SKM-1 treated with dmso at 0.1 percent for 144 hours (cell line): ENCODE results near the gene DDIT4.
"Not testable (repeated sequence)": the region's sequence is repeated elsewhere in the genome, so short reads cannot be mapped to it uniquely, and the experiment has no call there.

Experiments used
- DNase-seq: peaks from one replicate; lab custom pipeline; 2025; ENCODE audit not compliant: unreplicated experiment; lab: John Stamatoyannopoulos, UW

DDIT4 gene, protein sequence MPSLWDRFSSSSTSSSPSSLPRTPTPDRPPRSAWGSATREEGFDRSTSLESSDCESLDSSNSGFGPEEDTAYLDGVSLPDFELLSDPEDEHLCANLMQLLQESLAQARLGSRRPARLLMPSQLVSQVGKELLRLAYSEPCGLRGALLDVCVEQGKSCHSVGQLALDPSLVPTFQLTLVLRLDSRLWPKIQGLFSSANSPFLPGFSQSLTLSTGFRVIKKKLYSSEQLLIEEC

DNA sequence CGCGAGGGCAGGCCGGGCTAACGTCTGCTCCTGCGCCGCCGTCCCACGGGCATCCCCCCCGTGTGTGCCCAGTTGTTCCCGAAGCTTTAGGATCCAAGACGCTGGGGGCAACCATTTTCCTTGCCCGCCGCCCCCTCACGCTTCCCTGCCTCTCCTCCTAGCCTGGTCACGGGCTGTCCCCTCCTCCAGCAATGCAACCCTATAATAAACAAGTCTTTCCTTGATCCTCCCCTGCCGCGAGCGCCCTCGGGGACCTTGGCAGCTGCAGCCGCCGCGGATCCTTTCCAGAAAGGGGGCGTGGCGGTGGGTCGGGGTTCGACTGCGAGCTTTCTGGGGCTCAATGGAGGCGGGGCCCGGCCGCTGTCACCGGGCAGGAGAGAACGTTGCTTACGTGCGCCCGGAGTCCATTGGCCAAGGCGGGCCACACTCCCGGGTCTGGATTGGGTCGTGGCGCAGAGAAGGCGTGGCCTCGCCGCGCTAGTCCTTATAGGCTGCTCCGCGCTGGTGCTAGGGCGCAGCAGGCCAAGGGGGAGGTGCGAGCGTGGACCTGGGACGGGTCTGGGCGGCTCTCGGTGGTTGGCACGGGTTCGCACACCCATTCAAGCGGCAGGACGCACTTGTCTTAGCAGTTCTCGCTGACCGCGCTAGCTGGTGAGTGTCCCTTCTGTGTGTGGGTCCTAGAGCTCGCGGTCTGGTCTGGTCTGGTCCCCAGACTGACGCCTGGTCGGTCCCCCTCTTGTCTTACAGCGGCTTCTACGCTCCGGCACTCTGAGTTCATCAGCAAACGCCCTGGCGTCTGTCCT, at the start of gene DDIT4:
TSS of gene DDIT4 (plus strand) at position 515 of the 803 bp plus-strand sequence. CDS start 293 bp downstream, outside the sequence.
- DNase-seq: peak; percentile 97

DNA sequence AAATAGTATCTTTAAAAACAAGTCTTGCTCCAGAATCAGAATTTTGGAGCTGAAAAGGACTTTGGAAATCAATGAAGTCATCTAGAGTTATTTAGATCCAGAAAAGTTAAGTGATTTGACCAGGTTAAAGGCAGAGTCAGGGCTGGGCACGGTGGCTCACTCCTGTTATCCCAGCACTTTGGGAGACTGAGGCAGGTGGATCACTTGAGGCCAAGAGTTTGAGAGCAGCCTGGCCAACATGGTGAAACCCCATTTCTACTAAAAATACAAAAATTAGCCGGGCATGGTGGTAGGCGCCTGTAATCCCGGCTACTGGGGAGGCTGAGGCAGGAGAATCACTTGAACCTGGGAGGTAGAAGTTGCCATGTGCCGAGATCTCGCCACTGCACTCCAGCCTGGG, 49.5 kb upstream of the DDIT4 start:
- not testable (repeated sequence) for DNase-seq

DNA sequence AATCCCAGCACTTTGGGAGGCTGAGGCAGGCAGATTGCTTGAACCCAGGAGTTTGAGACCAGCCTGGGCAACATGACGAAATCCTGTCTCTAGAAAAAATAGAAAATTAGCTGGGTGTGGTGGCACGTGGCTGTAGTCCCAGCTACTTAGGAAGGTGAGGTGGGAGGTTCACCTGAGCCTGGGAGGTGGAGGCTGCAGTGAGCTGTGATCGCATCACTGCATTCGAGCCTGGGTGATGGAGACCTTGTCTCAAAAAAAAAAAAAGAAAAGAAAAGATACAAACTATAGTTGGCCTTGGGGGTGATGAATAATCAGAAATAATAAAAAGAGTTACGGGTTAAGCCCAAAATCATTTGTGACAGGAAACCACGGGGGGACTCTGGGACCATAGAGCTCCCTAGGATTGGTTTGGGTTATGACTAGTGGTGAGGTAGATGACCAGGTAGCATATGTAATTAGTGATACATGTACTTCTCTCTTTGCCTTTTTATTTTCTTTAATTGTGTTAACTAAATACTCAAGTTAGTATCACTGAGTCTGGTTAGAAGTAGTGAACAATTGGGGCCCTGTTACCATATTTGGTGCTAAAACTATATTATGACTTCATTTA, 47.2 kb upstream of the DDIT4 start:
- no peak for DNase-seq

DNA sequence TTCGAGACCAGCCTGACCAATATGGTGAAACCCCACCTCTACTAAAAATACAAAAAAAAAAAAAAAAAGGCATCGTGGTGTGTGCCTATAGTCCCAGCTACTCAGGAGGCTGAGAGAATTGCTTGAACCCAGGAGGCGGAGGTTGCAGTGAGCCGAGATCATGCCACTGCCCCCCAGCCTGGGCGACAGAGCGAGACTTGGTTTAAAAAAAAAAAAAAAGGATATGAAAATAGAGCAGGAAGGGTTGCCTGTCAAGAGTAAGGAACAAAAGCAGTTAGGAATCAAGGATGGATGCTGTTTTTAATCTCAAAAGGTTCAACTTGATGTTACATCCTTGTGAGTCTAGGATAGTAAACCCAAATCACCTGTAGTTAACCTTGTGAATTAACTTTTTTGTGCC, 45.9 kb upstream of the DDIT4 start:
- no peak for DNase-seq

DNA sequence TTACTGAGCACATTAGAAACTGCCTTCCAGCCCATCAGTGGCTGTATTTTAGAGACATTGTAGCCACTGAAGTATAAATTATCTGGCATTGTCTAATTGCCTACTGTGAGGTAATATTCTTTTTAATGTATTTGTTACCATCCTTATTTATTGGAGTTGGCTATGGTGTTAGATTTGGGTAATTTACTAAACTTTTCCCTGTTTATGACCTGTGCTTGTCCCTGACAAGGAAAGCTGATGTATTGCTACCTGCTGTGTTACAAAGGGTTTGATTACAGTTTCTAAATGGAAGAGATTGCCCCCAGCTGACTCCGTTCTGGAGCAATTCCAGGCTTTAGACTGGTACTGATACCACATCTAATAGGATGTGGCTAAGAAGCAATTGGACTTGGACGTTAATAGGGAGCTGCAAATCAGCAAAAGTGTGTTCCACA, 45.4 kb upstream of the DDIT4 start:
- DNase-seq: no peak

DNA sequence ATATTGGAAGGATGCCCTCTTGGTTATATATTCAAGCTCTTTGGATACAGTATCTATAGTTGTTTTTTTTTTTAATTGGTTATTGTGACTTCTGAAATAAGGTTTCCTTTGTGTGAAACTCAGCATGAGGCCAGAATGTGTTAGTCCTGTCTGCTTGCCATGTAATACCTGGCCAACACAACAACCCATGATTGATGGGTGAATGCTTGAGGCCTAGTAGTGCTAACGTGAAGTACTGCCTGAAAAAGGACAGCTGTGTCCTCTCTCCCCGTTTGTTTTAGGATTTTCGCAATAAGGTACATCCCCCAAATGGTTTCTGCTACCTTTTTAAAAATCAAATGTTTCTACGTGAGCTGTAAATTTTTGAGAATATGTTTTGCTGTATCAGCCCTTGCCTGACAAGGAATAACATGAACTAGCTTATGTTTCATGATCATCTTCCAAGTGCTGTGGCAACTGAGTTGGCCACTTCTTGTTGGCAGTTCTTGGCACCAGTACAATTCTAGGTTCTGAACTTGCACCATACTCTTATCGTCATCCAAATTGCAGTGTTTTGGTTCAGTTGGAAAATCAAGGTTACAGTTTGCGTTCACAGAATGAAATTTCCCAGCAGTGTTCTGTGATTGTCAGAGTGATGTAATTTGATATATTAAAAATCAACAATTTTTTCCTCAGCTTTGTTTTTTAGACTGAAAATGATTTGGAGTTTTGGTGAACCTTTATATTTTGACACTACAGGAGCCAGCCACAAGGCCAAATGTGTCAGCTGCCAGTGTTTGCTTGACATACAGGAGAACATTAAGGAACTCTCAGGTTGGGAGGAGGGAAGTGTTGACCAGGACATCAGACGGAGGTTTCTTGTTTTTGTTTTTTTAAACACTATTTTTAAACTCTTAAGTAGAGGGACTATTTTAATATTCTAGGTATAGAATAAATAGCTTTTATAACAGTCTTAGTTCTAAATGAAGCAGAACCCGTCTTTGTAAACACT, 44.2 kb upstream of the DDIT4 start:
- no peak for DNase-seq

DNA sequence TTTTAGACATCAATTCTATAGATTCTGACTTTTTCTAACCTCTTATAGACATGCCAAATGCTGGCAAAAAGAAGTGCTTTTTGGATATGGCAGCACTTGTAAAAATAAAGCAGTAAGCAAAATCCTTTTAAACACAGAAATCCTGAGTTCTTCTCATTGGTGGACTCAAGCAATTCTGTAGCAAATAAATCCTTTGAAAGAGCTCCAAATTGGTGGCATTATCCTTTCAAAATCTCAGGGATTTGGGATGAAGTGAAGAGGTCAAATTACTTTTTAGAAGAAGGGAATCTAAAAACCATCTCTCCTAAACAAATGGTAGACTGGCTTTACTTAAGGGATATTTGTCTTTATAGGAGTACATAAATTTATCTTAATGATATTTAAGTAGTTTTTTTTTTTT, 40.1 kb upstream of the DDIT4 start:
- no peak for DNase-seq

DNA sequence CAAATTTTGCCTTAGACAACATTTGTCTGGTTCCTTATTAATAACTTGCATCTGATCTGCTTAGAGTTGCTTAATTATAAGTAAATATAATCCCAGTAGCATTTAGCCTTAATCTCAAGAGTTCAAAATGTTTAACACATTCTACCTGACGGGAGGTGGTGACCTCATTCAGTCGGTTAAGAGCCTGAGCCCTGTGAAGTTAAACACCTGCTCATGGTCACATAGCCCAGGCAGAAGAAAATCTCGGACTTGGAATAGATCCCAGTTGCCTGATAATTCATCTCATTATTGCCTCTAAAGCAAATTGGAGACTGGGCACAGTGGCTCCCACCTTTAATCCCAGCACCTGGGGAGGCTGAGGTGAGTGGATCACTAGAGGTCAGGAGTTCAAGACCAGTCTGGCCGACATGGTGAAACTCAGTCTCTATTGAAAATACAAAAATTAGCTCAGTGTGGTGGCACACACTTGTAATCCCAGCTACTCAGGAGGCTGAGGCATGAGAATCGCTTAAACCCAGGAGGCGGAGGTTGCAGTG, 39.1 kb upstream of the DDIT4 start:
- DNase-seq: no peak

DNA sequence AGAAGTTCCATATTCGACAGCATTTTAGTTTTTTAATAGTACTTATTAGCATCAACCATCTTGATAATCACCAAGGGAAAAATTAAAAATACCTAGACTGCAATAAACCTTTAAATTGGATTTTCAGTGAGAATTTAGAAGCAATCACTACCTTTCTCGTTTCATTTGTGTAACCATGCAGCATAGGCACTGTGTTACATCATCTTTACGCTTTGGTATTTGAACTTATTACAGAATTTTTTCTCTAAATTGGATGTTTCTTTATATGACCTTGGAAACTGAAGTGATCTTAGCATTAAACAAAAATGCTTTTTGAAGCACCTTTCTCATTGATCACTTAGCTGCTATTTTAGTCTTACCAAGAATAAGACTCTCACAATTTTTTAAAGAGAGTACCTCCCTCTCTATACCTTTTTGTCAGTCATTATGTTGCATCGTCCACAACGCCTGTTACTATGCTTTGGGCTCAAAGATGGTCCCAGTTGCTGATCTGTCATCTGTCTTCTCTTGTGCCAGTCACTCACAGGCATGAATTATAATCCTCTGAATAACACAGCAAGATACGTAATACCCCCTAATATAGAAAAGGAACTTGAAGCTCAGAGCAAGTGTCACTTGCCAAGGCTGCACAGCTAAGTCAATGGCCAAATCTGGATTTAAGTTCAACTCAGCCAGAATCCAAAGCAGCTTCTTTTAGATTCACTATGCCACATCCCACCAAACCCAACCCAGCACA, 38.0 kb upstream of the DDIT4 start:
- DNase-seq: no peak

DNA sequence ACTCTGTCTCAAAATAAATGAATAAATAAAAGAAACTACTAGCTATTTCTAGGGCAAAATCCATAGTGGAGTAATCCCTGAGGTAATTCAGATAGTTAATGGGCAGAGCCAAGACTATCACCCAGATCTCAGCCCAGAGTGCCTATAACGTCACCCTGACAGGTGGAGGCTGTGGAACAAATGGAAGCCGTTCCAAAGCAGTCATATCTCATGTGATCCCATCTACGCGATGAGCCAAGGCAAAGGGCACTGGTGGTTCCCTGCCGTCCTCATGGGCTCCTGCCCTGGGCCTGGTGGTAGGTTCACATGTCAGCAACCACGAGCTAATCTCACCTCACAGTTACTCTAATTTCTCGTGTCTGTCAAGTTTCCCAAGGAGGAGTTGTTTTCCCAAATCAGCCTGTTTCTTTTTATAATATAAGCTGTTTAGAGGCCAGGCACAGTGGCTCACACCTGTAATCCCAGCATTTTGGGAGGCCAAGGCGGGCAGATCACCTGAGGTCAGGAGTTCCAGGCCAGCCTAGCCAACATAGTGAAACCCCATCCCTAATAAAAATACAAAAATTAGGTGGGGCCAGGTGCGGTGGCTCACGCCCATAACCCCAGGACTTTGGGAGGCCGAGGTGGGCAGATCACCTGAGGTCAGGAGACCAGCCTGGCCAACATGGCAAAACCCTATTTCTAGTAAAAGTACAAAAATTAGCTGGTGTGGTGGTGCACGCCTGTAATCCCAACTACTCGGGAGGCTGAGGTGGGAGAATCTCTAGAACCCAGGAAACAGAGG, 35.1 kb upstream of the DDIT4 start:
- DNase-seq: no peak

DNA sequence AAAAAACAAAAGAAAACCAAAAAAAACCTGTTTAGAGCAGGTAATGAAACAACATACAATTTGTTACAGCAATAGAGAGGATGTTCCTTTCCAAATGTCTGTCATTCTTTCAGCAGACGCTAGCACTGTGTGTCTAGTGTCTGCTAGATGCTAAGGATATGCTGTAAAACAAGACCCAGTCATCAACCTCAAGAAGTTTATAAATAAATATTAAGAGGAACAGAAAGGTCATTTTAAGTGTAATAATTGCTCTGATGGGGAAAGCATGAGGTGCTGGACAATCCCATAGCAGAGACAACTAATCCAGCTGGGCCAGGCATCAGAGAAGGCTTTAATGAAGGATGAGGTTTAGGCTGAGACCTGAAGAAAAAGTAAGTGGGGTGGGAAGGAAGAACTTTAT, 34.3 kb upstream of the DDIT4 start:
- no peak for DNase-seq

DNA sequence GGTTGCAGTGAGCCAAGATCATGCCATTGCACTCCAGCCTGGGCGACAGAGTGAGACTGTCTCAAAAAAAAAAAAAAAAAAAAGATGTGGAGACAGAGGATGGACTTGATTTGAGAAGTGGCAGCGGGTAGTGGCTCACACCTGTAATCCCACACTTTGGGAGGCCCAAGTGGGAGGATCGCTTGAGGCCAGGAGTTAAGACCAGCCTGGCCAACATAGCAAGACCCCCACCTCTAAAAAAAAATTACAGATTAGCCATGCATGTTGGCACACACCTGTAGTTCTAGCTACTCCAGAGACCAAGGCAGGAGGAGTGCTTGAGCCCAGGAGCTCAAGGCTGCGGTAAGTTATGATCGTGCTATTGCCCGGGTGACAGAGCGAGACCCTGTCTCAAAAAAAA, 33.4 kb upstream of the DDIT4 start:
- DNase-seq: no peak

DNA sequence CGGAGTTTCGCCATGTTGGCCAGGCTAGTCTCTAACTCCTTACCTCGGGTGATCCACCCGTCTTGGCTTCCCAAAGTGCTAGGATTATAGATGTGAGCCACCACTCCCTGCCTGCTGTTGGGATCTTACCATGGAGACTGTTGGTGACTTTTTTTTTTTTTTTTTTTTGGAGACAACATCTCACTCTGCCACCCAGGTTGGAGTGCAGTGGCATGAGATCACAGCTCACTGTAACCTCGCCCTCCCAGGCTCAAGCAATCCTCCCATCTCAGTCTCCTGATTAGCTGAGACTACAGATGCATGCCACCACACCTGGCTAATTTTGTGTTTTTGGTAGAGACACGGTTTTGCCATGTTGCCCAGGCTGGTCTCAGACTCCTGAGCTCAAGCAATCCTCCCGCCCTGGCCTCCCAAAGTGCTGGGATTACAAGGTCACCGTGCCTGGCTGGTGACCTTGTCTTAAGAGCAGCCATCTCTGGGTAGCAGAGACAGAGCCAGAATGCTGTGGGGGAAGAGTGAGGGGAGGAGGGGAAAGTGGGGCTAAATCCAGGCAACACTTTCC, 32.0 kb upstream of the DDIT4 start:
- DNase-seq: no peak

DNA sequence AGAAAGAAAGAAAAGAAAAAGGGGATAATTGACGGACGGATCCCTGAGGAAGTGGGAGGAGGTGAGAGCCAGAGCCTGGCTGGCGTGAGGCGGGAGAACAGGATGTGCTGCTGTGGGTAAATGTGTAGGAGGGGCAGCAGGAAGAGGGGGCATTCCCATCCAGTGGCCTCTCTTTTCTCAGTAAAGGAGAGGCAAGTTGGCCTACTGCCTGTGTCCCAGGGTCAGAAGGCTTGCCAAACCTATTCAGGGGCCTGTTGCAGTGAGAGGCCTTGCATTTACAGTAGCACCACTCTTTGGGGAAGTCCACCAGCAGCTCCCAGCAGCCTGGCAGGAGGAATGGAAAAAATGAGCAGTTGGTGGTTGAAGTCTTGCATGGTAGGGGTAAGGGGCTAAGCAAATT, 31.0 kb upstream of the DDIT4 start:
- peak; percentile 42 for DNase-seq

DNA sequence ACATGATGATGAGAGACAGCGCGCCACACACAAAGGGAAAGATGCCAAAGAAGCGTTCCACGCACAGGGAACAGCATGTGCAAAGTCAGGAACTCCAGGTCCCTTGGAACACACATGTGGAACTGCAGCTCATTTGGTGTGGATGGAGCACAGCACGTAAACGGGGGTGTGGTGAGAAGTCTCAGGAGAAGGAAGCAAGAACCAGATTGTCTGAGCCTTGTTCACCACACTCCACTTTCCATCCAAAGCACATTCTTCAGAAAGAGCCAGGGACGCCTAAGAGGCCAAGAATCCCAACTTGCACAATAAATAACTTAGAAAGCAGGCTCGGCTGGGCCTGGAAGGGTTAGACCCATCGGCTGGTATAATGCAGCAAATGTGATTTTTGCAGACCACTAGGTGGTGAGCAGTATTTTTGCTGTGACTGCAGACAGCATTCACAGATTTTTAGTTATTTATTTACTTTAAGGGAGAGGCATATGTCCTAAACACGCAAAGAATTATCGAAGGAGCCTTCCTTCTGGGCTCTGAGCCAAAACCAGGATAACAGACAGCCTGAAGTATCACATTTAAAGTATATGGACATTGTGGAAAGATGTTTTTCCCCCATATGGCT, 29.8 kb upstream of the DDIT4 start:
- no peak for DNase-seq

DNA sequence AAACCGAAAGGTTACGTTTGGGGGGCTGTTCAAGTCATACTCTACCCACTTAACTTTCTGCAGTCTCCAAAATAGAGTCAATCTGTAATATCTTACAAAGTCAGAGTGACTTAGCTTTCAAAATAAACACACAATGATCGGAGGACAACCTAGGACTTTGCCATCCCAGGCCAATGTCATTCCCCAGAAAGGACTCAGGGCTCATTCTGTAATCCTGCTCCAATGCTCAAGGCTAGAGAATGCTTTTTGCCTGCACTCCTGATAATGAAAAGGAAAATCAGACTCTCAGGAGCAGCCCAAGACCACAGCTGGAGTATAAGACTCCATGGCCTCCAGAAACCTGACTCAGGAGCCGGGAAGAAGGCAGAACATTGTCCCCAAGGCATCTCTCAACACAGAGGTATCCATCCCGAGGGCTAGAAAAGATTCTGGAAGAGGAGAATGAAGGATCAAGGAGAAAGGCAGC, 29.1 kb upstream of the DDIT4 start:
- no peak for DNase-seq

DNA sequence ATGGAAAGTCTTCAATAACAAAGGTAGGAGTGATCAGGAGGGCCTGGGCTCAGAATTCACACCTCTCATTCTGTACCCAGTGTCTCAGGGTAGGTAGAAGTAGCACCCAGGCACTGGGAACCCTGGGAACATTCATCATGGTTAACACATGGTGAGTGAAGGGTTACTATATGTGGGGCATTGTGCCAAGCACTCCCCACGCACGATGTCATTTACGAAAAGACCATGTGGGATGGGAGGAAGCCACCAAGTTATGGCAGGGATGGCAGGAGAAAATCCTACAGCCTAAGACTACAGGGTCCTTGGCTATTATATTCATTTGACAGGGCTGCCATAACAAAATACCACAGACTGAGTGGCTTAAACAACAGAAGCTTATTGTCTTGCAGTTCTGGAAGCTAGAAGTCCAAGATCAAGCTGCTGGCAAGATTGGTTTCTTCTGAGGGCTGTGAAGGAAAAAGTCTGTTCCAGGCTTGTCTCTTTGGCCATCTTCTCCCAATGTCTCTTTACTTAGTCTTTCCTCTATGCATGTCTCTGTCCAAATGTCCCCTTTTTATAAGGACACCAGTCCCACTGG, 27.7 kb upstream of the DDIT4 start:
- no peak for DNase-seq
